ENCODE measurements around the gene LAG3. TPM values are rescaled to one million over a fixed set of nuclear protein-coding genes. Genes with fewer than 3 reads are reported as not detected.

LAG3 gene
- polyA plus RNA-seq, 2 of the 4 experiments (the other 2 are of a cell fraction), result 0.66 to 1.7 TPM

GRCh38 chr12:6768990-6769389 lies 3.3 kb upstream of the LAG3 start (continued):
- TF ChIP-seq REST (IDR thresholded peaks at IDR 0.05), result no peak

- FAIRE-seq (no peak), ATAC-seq (no peak), DNase-seq (ENCODE audit: low read depth in 1 of 2, low spot score in 1 of 2) (no peak)
- Histone ChIP-seq H3K9me3 (no peaks in the 10 kb centered on the region), H3K4me2 (peak overlapping the region; percentile 86), H3K4me1 (peaks cover 54% of the 10 kb centered on the region), H3K4me3 (no peak overlapping the region), H3K27ac (peak overlapping the region in 1 of 2 experiments; percentile 99; a peak in 2 of 6 replicates)
- WGBS (ENCODE audit: missing lambda C conversion rate), result 64% methylated on average over 4 of the region's 4 CpGs
- ChIA-PET POLR2A (interaction anchor here (2.0 to 5.1 kb wide), 2 partner anchors 16 to 17 kb away, joined by 11 to 118 read pairs; partner anchors contain the start of gene MLF2), CTCF (interaction anchor here (0.7 to 26.0 kb wide), 6 partner anchors 12 to 407 kb away, joined by 3 to 670 read pairs (median 47); partner anchors contain the start of genes CD4 and MLF2)
- no peak for TF ChIP-seq HMGXB4 (CRISPR knock-in tag; IDR thresholded peaks at IDR 0.05; ENCODE audit: borderline replicate concordance)
Observed at GRCh38 chr12:6769666-6770065, 2.7 kb upstream of the LAG3 start.

GRCh38 chr12:6770094-6770493 lies 2.2 kb upstream of the LAG3 start:
- no peak for FAIRE-seq
- Histone ChIP-seq H3K4me3 (no peak overlapping the region), H3K4me1 (peaks cover 50% of the 10 kb centered on the region), H3K9me3 (no peaks in the 10 kb centered on the region), H3K27ac (peak overlapping the region in 1 of 2 experiments; percentile 22; a peak in 1 of 6 replicates), H3K4me2 (peak overlapping the region; percentile 86; the same call in 1 of the 3 replicates)
- 87% methylated on average over 12 of the region's 12 CpGs for WGBS (ENCODE audit: missing lambda C conversion rate)
- CTCF ChIA-PET, result interaction anchor here (0.7 to 26.0 kb wide), 6 partner anchors 13 to 408 kb away, joined by 3 to 670 read pairs (median 24); partner anchors contain the start of genes CD4, GPR162 and MLF2
- no peak for TF ChIP-seq CBX2 (IDR thresholded peaks at IDR 0.05; ENCODE audit: borderline replicate concordance, low read depth)
- no peak for TF ChIP-seq POLR2AphosphoS2 (conservative IDR thresholded peaks at IDR 0.05; ENCODE audit: low read length)
- TF ChIP-seq SREBF2 (IDR thresholded peaks at IDR 0.05), result no peak
- TF ChIP-seq CHD2 (IDR thresholded peaks at IDR 0.05; ENCODE audit: low read length, partially characterized antibody), result no peak
- no peak for TF ChIP-seq HEYL (CRISPR knock-in tag; IDR thresholded peaks at IDR 0.05)
- TF ChIP-seq EP300 (IDR thresholded peaks at IDR 0.05), result no peak
- TF ChIP-seq CHD4 (IDR thresholded peaks at IDR 0.05; ENCODE audit: borderline replicate concordance), result no peak
- no peak for TF ChIP-seq MYC (IDR thresholded peaks at IDR 0.05; ENCODE audit: borderline replicate concordance, low read length)
- POLR2A ChIA-PET, result interaction anchor here (2.0 kb wide), 1 partner anchor 17 kb away, joined by 11 read pairs; the partner anchor contains the start of gene MLF2
- DNase-seq (ENCODE audit: low read depth in 1 of 2, low spot score in 1 of 2), result no peak
- no peak for ATAC-seq

- ChIA-PET CTCF (interaction anchor here (0.6 to 26.0 kb wide), 8 partner anchors 12 to 305 kb away, joined by 3 to 670 read pairs (median 3); partner anchors contain the start of genes CD4, GPR162, MLF2 and P3H3), POLR2A (interaction anchor here (1.4 to 2.0 kb wide), 2 partner anchors 18 to 300 kb away, joined by 3 to 11 read pairs; partner anchors contain the start of genes MLF2 and VAMP1)
- DNase-seq (ENCODE audit: low read depth in 1 of 2, low spot score in 1 of 2) (no peak), FAIRE-seq (no peak), ATAC-seq (no peak)
- Histone ChIP-seq H3K4me1 (peaks cover 48% of the 10 kb centered on the region), H3K4me2 (no peak overlapping the region; the same call in 2 of the 3 replicates), H3K27ac (peak overlapping the region in 1 of 2 experiments; percentile 22; a peak in 1 of 6 replicates), H3K9me3 (no peaks in the 10 kb centered on the region), H3K4me3 (no peak overlapping the region)
- 93% methylated on average over 10 of the region's 10 CpGs for WGBS (ENCODE audit: missing lambda C conversion rate)
- TF ChIP-seq RNF2 (IDR thresholded peaks at IDR 0.05; ENCODE audit: borderline replicate concordance, low read depth), result no peak
- TF ChIP-seq PHF8 (IDR thresholded peaks at IDR 0.05; ENCODE audit: borderline replicate concordance, low read depth), result no peak
- no peak for TF ChIP-seq ZNF302 (CRISPR knock-in tag; IDR thresholded peaks at IDR 0.05)
- TF ChIP-seq POLR2A (IDR thresholded peaks at IDR 0.05; ENCODE audit: low read length), result no peak
- TF ChIP-seq HOXB5 (CRISPR knock-in tag; IDR thresholded peaks at IDR 0.05), result no peak
- TF ChIP-seq NFE2L2 (conservative IDR thresholded peaks at IDR 0.05; ENCODE audit: low read length), result no peak
Observed at GRCh38 chr12:6770600-6770999, 1.7 kb upstream of the LAG3 start.
